Stimulated activated CD4-positive, alpha-beta T cell treated with anti-CD3 and anti-CD28 coated beads, TNF-alpha, amount 100 ng/mL, for 4 hours (primary cell): ENCODE measurements around the gene TTC19.
A peak's percentile ranks its signal among the peaks of the same experiment; 100 is the strongest.
"Not testable (repeated sequence)": the region's sequence is repeated elsewhere in the genome, so short reads cannot be mapped to it uniquely, and the experiment has no call there.

Source experiments
- DNase-seq, 3 experiments: peaks; one replicate each; pipeline ENCODE4 v3.0.0-alpha.2; 2020; ENCODE audit warnings: low read depth in 3 of 3

TTC19 gene

DNA sequence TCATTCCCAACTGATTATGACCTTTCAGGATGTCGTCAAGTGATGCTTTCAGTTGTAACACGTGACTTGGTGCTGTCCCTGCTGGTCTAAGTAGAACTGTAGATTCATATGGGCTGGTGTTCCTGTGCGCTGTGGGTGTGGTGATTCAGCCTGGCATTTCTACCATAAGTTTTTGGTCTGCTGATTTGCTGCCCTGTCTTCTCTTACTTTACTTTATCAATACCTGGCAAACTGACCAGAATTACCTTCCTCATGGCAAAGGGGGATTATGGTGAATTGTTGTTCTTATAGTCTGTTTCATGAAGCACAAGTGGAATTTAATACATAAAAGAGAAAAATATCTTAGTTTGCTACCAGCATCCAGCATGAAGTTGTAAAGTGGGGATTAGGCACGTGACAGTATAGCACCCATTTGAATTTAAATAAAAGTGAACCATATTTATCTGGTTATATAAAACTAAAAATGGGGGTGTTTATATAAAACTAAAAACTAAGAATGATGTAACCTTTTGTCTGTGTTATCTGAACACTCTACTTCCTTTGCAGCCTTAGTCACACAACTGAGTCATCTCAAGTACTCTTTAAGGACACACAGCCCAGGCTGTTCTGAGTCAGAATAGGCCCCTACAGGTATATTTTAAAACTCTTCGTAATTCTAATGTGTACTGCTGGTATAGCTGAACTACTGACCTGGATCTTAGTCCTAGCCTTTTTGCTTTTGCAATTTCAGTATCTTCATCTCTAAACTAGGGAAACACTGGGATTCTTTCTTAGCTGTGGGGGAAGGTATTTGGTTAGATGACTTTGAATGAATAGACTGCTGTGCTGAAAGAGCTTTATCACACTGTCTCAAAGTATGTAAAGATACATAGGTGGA, 28.3 kb downstream of the TTC19 start:
- peak; percentile 5 to 32 (median 16) for DNase-seq

- DNase-seq, result no peak
Observed at GRCh38 chr17:16033729-16034349, 34.2 kb downstream of the TTC19 start.

DNA sequence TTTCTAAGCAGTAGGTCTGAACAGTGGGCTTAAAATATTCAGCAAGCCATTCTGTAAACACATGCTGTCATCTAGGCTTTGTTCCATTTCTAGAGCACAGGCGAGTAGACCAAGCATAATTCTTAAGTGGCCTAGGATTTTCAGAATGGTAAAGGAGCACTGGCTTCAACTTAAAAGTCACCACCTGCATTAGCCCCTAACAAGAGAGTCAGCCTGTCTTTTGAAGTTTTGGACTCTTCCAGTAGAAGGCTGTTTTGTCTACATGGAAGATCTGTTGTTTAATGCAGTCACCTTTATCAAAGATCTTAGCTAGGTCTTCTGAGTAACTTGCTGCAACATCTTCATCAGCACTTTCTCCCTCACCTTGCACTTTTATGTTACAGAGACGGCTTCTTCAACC, 36.6 kb downstream of the TTC19 start:
- no peak for DNase-seq

DNA sequence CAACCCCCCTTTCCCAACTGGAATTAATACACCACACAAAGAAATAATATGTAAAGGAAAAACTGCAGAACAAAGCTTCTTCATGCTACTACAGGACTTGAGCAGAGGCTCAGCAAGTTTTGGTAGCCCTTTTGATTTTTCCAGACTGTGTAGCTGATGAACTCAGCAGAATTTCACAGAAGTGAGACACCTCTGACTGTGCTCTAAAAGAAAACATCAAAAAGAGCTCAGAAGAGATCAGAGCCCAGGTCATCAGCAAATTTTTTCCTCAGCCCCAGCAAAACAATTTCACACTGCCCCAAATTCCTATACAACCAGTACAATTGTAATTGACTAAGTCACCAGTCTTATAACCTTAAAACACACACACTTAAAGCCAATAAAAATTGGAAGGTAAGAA, 38.0 kb downstream of the TTC19 start:
- no peak for DNase-seq

DNA sequence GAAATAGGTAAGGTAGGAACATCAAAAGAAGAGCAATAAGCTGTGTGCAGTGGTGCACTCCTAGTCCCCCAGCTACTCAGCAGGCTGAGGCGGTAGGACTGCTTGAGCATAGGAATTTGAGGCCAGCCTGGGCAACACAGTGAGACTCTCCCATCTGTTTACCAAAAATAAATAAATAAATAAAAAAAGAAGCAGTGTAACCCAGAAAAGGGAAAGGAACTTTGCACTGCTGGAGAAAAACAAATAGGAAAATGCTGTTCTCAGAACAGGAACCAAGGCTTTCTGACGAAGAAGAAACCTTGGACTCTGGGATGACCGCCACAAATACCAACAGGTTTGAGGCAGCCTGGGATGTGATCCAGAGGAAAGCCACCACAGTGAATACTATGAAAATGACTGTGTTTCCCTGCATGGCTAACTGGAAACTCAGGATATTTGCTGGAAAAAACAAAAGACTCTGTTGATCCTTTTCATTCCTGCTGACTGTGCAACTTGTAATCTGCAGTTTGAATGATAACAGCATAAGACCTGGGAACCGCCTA, 41.2 kb downstream of the TTC19 start:
- no peak for DNase-seq

DNA sequence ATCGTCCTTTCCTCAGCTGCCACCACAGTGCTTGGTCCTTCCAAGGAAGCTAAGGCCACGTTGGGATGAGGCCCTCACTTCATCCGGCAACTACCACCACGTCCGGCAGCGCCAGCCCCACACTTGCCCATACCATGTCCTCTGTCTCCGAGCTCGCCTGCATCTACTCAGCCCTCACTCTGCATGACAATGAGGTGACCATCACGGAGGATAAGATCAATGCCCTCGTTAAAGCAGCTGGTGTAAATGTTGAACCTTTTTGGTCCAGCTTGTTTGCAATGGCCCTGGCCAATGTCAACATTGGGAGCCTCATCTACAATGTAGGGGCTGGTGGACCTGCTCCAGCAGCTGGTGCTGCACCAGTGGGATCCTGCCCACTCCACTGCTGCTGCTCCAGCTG, 44.9 kb downstream of the TTC19 start:
- no peak for DNase-seq

GRCh38 chr17:16046966-16047365, 47.3 kb downstream of the TTC19 start:
- no peak for DNase-seq

GRCh38 chr17:16048811-16049449, 49.3 kb downstream of the TTC19 start:
- no peak for DNase-seq

GRCh38 chr17:16050844-16051243, 51.2 kb downstream of the TTC19 start:
- no peak for DNase-seq

- DNase-seq, result no peak
Observed at GRCh38 chr17:16052486-16052885, 52.9 kb downstream of the TTC19 start.

DNA sequence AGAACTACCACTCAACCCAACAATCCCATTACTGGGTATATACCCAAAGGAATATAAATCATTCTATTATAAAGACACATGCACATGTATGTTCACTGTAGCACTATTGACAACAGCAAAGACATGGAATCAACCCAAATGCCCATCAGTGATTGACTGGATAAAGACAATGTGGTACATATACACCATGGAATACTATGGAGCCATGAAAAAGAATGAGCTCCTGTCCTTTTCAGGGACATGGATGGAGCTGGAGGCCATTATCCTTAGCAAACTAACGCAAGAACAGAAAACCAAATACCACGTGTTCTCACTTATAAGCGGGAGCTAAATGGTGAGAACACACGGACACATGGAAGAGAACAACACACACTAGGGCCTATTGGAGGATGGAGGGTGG, 55.5 kb downstream of the TTC19 start:
- DNase-seq, result not testable (repeated sequence)

- no peak for DNase-seq
Observed at GRCh38 chr17:16061631-16062030, 62.0 kb downstream of the TTC19 start.

DNA sequence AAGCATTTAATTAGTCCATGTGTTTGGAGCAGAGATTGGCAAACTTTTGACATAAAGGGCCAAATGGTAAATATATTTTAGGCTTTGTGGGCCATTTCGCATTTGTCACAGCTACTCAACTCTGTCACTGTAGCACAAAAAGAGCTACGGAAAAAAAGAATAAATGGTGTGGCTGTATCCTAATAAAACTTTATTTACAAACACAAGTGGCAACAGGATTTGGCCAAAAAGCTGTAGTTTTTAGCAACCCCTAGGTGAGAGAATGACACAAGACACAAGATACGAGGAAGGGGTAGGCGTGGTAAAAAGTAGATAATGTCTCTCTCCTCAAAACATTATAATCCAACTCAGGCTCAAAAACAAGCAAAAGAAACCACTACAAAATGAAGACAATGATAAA, 66.5 kb downstream of the TTC19 start:
- DNase-seq, result no peak

DNA sequence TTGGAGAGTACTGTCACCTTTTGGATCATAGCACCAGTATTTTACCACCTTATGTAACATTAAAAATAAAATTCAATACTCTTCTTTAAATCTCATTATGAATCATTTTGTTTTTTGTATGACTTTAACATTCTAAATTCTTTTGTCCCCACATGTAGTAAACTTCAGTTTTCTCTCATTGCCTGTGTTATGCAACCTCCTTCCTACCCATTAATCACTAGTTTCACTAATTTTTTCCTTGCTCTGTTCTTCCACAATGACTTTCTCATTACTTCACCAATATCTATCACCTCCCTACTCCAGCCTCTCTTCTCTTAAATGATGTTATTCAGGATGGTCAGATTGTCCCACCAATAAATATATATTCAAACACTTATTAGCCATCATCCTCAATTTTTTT, 68.7 kb downstream of the TTC19 start:
- DNase-seq, result no peak

DNA sequence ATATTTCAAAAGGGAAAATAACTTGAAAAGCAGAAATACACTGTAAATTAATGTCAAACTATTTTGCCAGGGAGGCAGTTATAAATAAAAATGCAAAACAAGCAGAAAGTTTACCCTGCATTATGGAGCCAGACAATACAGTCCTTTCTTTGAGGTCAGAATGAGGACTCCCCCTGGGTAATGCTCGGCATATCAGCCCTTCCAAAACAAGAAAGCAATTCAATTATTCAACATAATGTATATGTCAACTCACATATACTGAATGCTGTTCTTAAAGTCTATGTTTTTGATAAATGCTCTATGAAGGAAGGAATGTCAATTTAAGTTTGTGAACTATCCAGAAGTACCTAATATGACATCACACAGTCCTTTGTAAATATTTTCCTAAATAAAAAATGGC, 72.4 kb downstream of the TTC19 start:
- DNase-seq, result no peak

GRCh38 chr17:16073845-16074244, 74.2 kb downstream of the TTC19 start:
- no peak for DNase-seq

GRCh38 chr17:16074423-16074822, 74.8 kb downstream of the TTC19 start:
- no peak for DNase-seq

GRCh38 chr17:16075949-16076348, 76.3 kb downstream of the TTC19 start:
- no peak for DNase-seq
